ENCODE measurements around the gene TMPRSS2.

- TF ChIP-seq CTCF (IDR thresholded peaks at IDR 0.05; ENCODE audit: extremely low read depth in 1 of 2, insufficient read depth in 1 of 2, low read depth in 1 of 2, low read length in 2 of 2) (no peak), EZH2 (IDR thresholded peaks at IDR 0.05; ENCODE audit: borderline replicate concordance, low read depth, low read length, severe bottlenecking) (no peak), MYC (IDR thresholded peaks at IDR 0.05; ENCODE audit: low read depth, low read length) (no peak), POLR2A (IDR thresholded peaks at IDR 0.05; ENCODE audit: low read depth, low read length) (no peak), POLR2AphosphoS5 (IDR thresholded peaks at IDR 0.05; ENCODE audit: insufficient read depth, low read depth, low read length) (no peak), JUN (IDR thresholded peaks at IDR 0.05; ENCODE audit: borderline replicate concordance, insufficient read depth, insufficient read length, low read depth) (no peak)
- TF ChIP-seq, protein P1, sequence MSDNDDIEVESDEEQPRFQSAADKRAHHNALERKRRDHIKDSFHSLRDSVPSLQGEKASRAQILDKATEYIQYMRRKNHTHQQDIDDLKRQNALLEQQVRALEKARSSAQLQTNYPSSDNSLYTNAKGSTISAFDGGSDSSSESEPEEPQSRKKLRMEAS (IDR thresholded peaks at IDR 0.05; ENCODE audit: insufficient read depth, insufficient read length), result no peak
Measured at GRCh38 chr21:41555057-41555456, 47.1 kb upstream of the TMPRSS2 start.

Data from endothelial cell of umbilical vein (primary cell).